HG03571 (cell line): ENCODE measurements around the gene BAZ1B.
"Not testable (repeated sequence)": the region's sequence is repeated elsewhere in the genome, so short reads cannot be mapped to it uniquely, and the experiment has no call there.

Source experiments
- ATAC-seq: cut with Tn5 transposase; IDR thresholded peaks from one replicate; pipeline ENCODE4 v1.9.1; 2021; ENCODE audit not compliant: unreplicated experiment

BAZ1B gene

DNA sequence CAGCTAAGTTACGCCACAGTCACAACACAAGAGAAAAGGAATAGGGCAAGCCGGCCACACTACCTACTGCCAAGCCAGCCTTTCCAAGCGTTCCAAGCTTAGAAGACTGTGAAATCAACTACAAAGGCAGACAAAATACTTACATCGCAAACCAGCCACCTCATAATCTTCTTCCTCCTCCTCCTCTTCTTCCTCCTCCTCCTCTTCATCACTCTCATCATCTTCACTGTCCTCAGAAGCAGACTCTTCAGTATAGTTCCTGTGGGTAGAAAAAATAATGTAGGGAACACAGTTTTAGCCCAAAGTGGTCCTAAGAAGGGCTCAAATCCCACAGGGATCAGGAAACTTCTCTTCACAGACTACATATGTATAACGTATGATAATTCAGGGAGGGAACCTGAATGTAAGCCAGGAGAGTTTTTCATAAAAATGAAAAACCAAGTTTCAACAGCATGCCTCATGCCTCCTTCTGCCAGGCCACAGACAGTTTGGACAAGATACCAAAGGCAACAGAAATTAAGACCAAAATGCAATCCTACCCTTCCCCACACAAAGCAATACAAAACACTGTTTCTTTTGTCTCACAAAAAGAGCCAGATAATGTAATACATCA is 74.9 kb downstream of the BAZ1B start:
- no peak for ATAC-seq

DNA sequence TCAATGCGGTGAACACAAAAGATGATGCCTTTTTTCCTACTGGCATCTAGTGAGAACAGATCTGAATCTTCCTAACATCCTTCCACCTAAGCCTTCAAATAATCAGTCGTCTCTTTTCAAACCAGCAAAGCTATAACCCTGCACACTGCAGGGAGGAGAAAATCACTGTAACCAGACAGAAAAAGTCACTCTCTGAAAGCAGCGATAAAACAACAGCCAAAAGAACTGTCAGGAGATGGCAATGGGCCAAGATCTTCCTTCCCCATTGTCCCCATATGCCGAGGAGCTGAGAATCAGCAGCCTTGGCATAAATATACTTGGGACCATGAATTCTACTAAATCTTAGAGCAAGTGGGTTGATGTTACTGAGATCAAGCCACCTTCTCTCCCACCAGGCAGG is 75.4 kb downstream of the BAZ1B start:
- ATAC-seq = no peak

DNA sequence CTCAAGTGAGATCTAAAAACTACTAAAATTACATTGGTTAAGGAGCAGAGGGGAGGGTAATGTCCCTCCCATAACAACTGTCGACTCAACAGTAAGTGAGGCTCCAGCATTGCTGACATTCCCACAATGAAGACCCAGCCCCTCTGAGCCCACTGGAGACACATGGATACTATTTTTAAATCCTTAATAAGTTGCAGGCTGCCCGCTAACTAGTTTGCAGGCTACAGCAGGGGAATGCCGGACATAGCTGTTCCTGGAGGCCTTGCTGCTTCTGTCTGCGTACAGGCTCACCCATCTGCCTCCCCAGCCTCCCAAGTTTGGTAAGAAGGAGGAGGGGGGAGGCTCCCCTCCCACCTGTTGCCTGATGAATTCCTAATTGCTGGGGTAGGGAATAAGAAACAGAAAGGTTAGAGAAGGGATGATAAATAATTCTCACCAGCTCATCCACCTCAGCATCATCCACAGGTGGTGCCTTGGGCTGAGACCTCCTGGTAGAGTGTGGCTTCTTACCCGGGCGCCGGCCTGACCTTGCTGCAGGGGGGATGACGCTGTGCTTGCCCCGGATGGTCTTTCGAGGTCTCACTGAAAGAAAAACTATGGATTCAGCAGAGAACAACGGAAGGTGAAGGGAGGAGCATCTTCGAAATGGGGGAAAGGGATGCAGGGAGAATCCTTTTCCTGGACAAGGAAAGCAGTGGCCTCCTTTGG is 78.4 kb downstream of the BAZ1B start:
- no peak for ATAC-seq

DNA sequence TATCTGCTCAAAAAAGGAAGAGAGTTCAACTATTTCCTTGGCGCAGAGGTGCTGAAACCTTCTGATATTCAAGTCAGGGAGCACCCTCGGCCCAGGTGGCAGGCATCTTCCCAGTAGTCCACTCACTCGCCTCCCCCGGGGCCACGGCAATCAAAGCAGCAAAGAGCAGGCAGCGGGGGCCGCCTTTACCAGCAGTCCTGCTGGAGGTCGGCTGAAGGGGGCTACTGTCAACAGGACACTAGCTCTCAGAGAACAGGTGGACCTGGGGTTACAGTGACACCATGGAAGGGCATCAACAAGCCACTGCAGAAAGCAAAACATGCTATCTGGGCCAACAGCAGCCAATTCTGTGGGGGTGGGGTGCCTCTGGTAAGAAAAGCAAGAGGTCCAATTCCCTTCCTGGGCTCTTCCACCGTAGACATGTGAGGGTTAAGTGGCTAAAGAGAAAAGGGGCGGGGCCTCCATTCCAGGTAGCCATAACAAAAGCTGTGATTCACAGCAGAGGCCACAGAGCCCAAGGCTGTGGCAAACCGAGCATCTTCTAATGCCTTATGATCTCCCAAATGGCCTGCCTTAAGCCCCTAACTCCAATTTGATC is 79.1 kb downstream of the BAZ1B start:
- ATAC-seq = no peak

DNA sequence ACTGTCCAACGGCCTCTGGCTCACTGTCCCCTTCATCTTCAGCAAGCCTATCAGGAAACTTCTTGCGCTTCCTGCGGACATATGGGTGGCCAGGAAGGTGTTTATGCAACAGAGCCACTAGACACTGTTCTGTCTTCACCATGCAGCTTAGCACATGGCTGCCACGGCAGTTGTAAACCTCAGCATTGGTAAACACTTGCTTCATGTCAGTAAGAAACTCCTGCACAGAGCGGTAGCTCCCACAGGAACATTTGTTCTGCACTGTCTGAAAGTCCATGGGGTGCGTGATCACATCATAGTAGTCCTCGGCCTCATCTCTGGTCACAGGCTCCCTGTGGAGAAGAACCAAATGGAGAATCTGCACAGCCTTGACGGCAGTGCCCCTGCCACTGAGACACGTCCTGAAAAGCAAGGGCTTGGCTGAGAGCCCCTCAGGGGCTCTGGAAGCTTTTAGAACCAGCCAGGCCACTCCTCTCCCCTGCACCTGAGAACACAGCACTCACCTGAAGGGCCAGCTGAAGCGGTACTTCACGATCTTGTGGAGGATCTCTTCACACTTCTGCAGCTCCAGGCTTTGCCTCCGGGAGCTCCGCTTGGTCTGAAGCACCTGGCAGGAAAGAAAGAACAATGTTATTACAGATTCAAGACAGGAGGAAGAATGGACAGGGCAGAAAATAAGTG is 79.7 kb downstream of the BAZ1B start:
- no peak for ATAC-seq

DNA sequence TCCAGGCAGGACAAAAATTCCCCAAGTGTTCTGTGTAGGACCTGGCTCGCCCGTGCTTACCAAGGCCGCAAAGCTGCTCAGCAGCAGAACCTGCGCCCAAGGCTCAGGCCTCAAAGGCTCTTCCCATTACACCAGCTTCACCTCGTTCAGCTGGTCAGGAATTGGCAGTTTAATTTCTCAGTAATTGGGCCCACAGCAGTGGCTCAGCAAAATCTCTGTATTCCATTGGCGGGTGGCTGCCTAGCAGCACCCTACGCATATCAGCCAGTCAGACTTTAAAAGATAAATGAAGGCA is 82.7 kb downstream of the BAZ1B start:
- ATAC-seq = no peak

DNA sequence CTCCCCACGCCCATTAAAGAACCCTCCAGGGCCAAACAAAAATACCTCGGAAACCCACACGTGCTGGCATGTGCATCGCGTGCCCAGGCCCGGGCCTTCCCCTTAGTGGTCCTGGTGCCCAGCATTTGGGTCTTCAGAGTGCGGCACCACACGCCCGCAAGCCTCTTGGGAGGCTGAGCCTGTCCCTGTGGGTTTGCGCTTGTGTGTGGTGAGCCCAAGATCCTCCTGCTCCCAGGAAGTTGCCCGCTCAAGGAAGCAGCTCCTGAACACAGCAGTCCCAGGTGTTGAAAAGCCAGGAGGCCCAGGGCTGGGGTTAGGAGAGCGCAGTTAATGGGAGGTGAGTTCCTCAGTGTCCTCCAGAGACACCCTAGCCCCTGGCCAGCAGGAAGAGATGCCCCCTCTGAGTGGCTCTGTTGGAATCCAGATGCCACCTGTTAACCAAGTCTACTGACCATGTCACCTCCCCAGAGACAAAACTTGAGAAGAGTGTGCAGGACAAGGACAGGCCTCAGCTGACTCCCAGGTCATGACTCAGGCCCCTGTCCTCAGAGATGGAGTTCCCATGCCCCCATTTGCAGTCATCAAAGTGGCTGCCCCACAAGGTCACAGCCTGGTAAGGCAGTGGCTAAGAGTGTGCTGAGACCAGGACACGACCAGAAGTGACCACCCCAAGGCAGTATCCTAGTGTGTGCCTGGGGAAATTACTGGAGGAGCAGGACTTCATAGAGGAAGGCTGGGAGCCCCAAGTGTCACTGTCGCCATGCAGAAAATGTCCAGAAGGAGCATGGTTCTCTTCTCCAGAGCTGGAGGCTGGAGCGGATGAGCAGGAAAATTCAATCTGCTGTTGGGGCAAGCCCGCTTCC is 83.3 kb downstream of the BAZ1B start:
- no peak for ATAC-seq

DNA sequence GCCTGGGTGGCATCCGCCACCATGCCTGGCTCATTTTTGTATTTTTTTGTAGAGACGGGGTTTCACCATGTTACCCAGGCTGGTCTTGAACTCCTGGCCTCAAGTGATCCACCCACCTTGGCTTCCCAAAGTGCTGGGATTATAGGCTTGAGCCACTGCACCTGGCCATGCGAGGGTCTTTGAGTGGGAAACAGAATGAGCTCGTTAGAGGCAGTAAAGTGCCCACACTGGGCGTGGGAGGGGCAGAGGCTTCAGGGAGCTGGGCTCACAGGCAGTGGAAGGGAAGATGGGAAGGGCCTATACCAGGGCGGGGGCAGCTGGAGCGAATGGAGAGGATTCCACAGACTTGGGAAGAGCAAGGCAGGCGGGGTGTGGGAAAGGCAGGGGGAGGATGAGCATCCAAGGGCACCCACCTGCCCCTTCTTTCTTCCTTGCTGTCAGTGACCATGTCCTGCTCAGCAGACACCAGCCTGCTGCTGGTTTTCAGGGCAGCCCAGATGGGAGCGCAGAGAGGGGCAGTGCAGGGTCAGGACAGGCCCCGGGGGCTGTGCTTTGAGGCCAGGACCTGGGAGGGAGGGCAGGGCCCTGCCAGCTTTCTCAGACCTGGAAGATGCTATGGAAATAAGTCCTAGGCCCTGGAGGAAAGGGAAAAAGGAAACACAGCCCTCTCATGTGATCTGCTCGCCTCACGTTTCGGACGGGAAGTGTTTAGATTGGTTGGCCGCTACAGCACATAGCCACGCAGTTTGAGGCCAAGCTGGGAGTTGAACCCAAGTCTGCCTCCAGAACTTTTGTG is 84.3 kb downstream of the BAZ1B start:
- ATAC-seq = no peak

DNA sequence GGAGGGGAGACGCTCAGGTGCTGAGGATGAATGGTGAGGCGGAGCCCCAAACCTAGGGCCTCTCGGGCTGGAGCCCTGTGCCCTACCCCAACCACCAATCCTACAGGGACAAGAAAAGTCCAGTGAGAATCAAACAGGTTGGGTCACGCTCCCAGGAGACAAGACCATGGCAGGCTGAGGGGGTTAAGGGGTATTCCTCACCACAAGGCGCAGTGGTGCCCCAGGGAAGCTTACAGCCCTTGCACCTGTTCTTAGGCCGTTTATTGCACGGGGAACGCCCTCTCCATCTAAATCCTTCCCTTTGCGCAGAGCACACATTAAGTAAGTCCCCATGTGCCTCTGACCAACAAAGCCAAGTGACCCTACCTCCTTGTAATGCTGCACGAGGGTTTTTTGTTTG is 85.0 kb downstream of the BAZ1B start:
- no peak for ATAC-seq

DNA sequence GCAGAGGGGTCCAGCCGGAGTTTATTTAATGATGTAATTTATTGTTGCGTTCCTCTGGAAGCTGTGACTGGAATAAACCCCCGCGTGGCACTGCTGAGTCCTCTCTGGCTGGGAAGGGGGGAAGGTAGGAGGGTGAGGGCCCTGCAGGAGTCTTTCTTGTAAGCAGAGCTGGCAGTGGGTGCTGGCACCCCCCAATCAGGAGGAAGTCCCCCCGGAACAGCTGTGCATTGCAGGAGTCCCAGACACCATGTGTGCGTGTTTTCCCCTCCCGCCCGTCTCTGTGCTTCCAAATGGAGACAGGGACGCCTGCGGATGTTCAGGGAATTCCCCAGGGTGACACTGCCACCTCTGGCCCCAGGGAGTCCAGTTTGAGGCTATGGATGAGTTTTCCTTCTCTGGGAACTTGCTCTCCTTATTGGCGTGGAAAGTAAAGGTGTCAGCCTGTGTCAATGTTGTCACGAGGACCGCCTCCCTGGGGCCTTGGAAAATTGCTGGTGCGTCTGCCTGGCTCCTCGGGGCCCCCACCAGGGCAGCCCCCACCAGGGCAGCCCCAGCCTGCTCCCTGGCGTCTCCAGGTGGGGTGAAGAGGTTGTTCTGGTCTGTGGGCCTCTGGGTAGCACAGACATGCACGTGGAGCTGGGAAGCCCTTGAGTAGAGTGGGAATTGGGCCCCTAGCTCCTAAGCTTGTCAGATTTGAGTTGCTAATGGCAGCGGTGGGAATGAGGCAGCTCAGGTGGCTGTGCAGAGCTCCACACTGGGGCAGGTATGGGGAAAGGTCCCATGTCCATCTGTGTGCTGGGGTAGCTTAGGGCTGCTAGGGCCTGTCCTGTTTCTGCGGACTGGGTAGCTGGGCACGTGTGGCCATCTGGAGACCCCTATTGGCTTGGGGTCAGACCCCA is 85.8 kb downstream of the BAZ1B start:
- ATAC-seq = no peak

DNA sequence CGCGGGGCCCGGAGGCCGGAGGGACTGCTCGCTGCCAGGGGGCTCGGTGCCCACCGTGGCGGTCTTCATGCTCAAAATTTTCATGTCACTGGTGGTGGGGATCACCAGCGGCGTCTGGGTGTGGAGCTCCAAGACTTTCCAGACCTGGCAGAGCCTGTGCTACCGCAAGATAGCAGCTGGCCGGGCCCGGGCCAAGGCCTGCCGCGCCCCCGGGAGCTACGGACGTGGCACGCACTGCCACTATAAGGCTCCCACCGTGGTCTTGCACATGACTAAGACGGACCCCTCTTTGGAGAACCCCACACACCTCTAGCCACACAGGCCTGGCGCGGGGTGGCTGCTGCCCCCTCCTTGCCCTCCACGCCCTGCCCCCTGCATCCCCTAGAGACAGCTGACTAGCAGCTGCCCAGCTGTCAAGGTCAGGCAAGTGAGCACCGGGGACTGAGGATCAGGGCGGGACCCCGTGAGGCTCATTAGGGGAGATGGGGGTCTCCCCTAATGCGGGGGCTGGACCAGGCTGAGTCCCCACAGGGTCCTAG is 86.6 kb downstream of the BAZ1B start:
- no peak for ATAC-seq

DNA sequence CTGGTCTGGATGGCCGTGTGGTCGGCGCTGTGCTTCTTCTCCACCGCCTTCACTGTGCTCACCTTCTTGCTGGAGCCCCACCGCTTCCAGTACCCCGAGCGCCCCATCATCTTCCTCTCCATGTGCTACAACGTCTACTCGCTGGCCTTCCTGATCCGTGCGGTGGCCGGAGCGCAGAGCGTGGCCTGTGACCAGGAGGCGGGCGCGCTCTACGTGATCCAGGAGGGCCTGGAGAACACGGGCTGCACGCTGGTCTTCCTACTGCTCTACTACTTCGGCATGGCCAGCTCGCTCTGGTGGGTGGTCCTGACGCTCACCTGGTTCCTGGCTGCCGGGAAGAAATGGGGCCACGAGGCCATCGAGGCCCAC is 87.4 kb downstream of the BAZ1B start:
- ATAC-seq = no peak

DNA sequence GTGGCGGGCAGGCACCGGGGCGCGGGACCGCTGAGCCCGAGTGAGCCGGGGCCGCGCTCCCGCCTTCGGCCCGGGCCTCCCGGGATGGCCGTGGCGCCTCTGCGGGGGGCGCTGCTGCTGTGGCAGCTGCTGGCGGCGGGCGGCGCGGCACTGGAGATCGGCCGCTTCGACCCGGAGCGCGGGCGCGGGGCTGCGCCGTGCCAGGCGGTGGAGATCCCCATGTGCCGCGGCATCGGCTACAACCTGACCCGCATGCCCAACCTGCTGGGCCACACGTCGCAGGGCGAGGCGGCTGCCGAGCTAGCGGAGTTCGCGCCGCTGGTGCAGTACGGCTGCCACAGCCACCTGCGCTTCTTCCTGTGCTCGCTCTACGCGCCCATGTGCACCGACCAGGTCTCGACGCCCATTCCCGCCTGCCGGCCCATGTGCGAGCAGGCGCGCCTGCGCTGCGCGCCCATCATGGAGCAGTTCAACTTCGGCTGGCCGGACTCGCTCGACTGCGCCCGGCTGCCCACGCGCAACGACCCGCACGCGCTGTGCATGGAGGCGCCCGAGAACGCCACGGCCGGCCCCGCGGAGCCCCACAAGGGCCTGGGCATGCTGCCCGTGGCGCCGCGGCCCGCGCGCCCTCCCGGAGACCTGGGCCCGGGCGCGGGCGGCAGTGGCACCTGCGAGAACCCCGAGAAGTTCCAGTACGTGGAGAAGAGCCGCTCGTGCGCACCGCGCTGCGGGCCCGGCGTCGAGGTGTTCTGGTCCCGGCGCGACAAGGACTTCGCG is 88.0 kb downstream of the BAZ1B start:
- ATAC-seq = no peak

DNA sequence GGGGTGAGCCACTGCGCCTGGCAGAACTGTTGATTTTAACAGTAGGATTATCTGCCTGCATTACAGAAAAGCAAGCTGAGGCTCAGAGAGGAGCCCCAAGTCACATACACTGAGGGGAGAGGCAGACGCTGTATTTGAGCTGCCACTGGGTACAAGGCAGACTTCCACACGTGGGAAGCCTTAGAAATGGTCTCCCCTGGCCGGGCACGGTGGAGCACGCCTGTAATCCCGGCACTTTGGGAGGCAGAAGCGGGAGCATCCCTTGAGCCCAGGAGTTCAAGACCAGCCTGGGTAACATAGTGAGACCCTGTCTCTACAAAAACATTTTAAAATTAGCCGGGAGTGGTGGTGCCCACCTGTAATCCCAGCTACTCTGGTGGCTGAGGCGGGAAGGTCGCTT is 89.4 kb downstream of the BAZ1B start:
- ATAC-seq = no peak

DNA sequence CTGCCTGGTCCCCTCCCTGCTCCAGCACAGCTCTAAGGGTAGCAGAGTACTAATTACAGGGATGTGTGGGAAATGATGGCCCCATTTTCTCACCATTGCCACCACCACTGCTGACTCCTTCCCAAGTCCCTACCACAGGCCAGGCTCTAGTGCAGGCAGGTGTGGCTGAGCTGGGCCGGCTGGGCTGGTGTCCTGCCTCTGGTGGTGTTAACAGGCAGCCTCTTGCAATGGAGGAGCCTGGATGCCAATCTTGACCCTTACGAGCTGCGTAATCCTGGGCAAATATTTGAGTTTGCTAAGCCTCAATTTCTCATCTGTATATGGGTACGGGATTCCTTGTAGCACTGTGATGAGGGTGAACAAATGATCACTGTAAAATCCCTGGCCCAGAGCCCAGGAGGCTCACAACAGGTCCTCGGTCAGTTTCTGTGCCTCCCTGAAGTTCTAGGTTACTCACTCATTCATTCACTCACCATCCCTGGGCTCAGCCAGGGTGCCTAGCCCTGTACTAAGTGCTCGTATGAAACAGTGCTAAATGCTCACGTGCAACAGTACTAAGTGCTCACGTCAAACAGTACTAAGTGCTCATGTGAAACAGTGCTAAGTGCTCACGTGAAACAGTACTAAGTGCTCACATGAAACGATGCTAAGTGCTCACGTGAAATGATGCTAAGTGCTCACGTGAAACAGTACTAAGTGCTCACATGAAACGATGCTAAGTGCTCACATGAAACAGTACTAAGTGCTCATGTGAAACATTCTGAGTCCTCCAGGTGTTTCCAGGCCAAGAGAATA is 90.9 kb downstream of the BAZ1B start:
- no peak for ATAC-seq

DNA sequence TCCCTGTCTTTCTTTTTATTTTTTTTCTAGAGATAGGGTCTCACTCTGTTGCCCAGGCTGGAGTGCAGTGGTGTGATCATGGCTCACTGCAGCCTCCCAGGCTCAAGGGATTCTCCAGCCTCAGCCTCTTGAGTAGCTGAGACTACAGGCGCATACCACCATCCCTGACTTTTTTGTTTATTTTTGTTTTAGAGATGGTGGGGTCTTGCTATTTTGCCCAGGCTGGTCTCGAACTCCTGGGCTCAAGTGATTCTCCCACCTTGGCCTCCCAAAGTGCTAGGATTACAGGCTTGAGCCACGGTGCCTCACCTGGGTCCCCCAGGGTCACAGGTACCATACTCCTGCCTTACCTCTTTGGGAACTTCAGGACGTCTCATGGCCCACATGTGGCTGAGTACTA is 91.6 kb downstream of the BAZ1B start:
- ATAC-seq = not testable (repeated sequence)

DNA sequence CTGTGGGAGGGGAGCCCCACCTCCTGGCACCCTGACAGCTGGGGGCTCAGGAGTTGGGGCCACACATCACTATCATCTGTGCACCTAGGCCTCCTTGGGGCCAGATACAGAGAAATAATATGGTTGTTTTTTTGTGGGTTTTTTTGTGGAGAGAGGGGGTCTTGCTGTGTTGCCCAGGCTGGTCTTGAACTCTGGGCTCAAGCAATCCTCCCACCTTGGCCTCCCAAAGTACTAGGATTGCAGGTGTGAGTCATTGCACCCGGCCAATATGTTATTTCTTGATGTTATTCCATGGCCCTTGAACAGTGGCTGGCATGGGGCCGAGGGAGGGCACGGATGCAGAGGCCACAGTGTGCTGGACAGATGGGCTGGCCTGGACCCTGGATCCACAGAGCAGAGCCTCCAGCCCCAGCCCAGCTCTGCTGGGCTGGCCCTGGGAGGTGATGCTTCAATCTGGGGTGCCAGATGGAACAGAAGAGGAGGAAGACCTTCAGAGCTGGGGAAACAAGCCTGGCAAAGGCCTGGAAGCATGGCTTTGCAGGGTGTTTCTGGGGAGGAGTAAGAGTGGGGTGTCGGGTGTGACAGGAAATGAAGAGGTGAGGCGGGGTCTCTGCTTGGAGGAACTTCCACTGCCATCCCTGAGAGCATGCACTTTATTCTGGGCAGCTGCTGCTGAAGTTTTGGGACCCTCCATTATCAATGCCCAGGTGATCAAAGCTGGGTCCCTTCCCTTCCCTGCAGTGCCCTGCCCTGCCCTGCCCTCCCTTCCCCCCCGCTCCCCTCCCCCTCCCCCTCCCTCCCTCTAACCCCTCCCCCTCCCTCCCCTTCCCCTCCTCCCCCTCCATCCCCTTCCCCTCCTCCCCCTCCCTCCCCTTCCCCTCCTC is 92.2 kb downstream of the BAZ1B start:
- ATAC-seq = no peak
